Measurements from ENCODE around the gene HOXB13.

HOXB13 gene

DNA sequence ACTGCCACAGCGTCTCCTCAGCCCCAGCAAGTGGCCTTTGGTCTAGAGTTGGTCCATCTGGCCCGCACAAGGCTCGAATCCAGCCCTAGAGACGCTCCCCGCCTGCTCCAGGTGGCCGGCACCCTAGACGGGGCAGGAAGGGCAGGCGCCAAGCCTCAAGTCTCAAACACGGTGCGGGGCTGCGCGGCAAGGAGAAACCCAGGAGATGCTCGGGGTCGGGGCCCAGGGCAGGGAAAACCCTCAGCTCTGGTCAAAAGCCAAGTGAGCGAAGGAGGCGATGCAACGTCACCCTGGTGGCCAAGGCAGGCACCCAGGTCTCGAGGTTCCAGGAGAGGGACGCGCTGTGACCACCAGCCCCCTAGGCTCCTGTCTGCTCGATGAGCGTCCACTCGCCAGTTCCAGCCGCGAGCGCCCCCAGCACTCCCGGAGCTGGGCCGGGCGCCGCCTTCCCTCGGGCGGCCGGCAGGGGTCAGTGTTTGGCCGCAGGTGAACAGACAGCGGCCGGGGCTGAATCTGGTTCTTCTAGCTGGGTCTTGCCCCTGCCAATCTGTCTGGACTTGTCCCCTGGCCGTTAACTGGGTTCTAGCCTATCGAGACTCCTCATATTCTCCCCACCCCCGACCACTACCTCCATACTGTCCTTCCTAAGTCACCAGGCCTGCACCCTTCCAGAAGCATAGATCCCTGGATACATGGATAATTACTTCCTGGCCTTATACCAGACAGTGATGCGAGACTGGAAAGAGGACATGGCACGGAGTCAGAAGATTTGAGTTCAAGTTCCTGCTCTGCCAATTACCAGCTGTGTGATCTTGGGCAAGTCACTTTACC lies 50.2 kb downstream of the HOXB13 start:
- DNase-seq (ENCODE audit: low read depth): peak; percentile 37
- no peak overlapping the region for H3K4me3 ChIP-seq (ENCODE audit: control insufficient read depth, low read depth, low read length)
- TF ChIP-seq, protein P1, sequence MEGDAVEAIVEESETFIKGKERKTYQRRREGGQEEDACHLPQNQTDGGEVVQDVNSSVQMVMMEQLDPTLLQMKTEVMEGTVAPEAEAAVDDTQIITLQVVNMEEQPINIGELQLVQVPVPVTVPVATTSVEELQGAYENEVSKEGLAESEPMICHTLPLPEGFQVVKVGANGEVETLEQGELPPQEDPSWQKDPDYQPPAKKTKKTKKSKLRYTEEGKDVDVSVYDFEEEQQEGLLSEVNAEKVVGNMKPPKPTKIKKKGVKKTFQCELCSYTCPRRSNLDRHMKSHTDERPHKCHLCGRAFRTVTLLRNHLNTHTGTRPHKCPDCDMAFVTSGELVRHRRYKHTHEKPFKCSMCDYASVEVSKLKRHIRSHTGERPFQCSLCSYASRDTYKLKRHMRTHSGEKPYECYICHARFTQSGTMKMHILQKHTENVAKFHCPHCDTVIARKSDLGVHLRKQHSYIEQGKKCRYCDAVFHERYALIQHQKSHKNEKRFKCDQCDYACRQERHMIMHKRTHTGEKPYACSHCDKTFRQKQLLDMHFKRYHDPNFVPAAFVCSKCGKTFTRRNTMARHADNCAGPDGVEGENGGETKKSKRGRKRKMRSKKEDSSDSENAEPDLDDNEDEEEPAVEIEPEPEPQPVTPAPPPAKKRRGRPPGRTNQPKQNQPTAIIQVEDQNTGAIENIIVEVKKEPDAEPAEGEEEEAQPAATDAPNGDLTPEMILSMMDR (conservative IDR thresholded peaks at IDR 0.05; ENCODE audit: control insufficient read depth, insufficient read depth, low read depth, low read length): peak; percentile 69

DNA sequence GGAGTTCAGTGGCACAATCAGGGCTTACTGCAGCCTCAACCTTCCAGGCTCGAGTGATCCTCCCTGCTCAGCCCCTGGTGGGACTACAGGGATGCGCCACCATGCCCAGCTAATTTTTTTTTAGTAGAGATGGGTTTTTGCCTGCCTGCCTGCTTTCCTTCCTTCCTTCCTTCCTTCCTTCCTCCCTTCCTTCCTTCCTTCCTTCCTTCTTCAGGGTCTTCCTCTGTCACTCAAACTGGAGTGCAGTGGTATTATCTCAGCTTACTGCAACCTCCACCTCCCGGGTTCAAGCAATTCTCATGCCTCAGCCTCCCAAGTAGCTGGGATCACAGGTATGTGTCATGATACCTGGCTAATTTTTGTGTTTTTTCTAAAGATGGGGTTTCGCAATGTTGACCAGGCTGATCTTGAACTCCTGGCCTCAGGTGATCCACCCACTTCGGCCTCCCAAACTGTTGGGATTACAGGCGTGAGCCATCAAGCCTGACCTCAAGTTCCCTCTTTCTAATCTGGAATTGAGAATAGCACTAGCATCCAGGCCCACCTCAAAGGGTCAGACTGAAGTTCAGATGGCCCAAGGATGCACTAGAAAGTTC lies 51.5 kb downstream of the HOXB13 start:
- TF ChIP-seq, protein P1 (conservative IDR thresholded peaks at IDR 0.05; ENCODE audit: control insufficient read depth, insufficient read depth, low read depth, low read length): no peak
- H3K4me3 ChIP-seq (ENCODE audit: control insufficient read depth, low read depth, low read length): no peak overlapping the region
- no peak for DNase-seq (ENCODE audit: low read depth)
